Ovary (tissue), 3 donors: ENCODE measurements around the gene LIMK2.

Source experiments
- CTCF ChIP-seq, 3 donors: fragments of 450-650 bp in 2 of 3; fragments of 200-600 bp in 1 of 3; IDR thresholded peaks; one replicate each; pipeline versions ENCODE4 v1.5.1 to v1.8.0; 2016 to 2022; ENCODE audit warnings: antibody characterized with exemption in 3 of 3, mild to moderate bottlenecking in 1 of 3
- POLR2A ChIP-seq: fragments of 450-650 bp; IDR thresholded peaks from one replicate; pipeline ENCODE4 v1.6.1; 2017; ENCODE audit warnings: antibody characterized with exemption, mild to moderate bottlenecking, moderate library complexity
- donor health status: DM: no; HTN: no; CAD: no.

GRCh38 chr22:31178859-31179258 is 33.2 kb upstream of the LIMK2 start:
- TF ChIP-seq CTCF (IDR thresholded peaks at IDR 0.05) (no peak), POLR2A (no peak)
